Ovary (tissue), 3 donors: Measurements from ENCODE around the gene MRPS14.

Experiments used
- EP300 ChIP-seq: sonication (generic); formaldehyde crosslinking; IDR thresholded peaks from one replicate; pipeline ENCODE4 v1.6.1; 2017; ENCODE audit warnings: antibody characterized with exemption
- POLR2A ChIP-seq: fragments of 450-650 bp; IDR thresholded peaks from one replicate; pipeline ENCODE4 v1.6.1; 2017; ENCODE audit warnings: antibody characterized with exemption, mild to moderate bottlenecking, moderate library complexity
- TF ChIP-seq, protein P1 (sequence below), 3 donors: fragments of 450-650 bp in 2 of 3; fragments of 200-600 bp in 1 of 3; IDR thresholded peaks; one replicate each; pipeline versions ENCODE4 v1.5.1 to v1.8.0; 2016 to 2022; ENCODE audit warnings: antibody characterized with exemption in 3 of 3, mild to moderate bottlenecking in 1 of 3
- donor health status: DM: no; HTN: no; CAD: no.

DNA sequence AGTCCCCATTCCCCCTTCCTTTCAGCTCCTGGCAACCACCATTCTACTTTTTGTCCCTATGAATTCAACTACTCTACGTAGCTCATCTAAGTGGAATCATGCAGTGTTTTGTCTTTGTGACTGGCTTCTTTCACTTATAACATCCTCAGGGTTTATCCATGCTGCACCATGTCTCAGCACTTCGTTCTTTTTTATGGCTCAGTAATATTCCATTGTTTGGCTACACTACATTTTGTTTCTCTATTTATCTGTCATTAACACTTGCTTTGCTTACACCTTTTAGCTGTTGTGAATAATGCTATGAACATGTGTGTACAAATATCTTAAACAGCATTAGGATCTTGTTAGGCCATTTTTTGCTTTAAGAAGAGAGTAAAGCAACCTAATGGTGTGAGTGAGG lies 1.5 kb upstream of the MRPS14 start:
- TF ChIP-seq, protein P1, sequence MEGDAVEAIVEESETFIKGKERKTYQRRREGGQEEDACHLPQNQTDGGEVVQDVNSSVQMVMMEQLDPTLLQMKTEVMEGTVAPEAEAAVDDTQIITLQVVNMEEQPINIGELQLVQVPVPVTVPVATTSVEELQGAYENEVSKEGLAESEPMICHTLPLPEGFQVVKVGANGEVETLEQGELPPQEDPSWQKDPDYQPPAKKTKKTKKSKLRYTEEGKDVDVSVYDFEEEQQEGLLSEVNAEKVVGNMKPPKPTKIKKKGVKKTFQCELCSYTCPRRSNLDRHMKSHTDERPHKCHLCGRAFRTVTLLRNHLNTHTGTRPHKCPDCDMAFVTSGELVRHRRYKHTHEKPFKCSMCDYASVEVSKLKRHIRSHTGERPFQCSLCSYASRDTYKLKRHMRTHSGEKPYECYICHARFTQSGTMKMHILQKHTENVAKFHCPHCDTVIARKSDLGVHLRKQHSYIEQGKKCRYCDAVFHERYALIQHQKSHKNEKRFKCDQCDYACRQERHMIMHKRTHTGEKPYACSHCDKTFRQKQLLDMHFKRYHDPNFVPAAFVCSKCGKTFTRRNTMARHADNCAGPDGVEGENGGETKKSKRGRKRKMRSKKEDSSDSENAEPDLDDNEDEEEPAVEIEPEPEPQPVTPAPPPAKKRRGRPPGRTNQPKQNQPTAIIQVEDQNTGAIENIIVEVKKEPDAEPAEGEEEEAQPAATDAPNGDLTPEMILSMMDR (IDR thresholded peaks at IDR 0.05) = no peak
- no peak for TF ChIP-seq POLR2A
- no peak for TF ChIP-seq EP300
